Measurements from ENCODE around the gene FAM168B.

- no peak for TF ChIP-seq POLR2A (IDR thresholded peaks at IDR 0.05)
- TF ChIP-seq CTCF (IDR thresholded peaks at IDR 0.05) = no peak
These were observed 57.0 kb downstream of the FAM168B start for GRCh38 chr2:131036269-131036668.
